Stimulated activated CD4-positive, alpha-beta T cell treated with anti-CD3 and anti-CD28 coated beads, Interleukin-2, amount 100 ng/mL, for 4 hours (primary cell): Measurements from ENCODE around the gene SIGLEC10.
"Not testable (repeated sequence)": the region's sequence is repeated elsewhere in the genome, so short reads cannot be mapped to it uniquely, and the experiment has no call there.

Source experiments
- DNase-seq: peaks from one replicate; pipeline ENCODE4 v3.0.0-alpha.2; 2020; ENCODE audit warnings: low read depth

SIGLEC10 gene

DNA sequence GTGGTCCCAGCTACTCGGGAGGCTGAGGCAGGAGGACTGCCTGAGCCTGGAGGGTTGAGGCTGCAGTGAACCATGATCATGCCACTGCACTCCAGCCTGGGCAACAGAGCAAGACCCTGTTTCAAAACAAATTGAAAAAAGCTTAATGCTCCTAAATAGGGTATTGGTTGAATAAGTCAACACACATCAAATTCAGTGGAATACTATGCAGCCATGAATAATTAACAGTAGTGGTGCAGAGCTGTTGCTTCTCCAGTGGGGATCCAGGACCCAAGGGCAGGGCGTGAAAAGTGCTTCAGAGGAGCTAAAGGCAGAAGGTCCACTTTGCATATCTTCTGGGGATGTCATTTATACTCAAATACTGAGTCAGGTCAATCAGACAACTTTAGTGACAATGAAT, 22.6 kb upstream of the SIGLEC10 start:
- no peak for DNase-seq

DNA sequence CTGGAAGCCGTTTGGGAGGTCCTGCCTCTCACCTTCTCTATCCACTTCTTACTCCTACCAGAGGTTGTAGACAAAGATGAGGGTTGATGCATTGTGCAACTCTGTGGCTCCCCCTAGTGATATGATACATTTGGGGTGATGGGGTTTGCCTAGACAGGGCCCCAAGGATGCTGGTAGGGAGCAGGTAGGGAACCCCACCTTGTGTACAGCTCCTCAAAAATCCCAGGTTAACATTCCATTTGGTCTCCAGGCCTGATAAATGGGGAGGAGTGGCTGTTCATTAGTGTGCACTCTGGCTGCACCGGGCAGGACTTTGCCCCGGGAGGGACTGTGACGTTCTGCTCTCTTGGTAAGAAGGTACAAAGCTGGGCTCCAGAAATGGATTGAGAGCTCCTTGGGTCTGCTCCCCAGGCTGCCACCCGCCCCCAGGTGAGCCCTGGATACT, 21.6 kb upstream of the SIGLEC10 start:
- DNase-seq: no peak

DNA sequence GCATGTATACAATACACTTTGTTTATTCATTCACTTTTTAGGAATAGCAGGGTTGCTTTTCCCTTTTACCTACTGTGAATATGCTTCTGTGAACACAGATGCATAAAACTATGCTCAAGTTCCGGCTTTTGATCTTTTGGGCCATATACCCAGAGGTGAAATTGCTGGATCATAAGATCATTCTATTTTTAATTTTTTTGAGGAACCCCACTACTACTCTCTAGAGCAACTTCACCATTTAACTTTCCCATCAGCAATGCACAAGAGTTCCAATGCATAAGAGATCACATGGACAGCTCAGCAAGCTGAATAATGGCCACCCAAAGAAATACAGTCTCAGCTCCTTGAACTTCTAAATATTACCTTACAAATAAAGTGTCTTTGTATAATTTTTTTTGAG, 17.0 kb upstream of the SIGLEC10 start:
- no peak for DNase-seq

DNA sequence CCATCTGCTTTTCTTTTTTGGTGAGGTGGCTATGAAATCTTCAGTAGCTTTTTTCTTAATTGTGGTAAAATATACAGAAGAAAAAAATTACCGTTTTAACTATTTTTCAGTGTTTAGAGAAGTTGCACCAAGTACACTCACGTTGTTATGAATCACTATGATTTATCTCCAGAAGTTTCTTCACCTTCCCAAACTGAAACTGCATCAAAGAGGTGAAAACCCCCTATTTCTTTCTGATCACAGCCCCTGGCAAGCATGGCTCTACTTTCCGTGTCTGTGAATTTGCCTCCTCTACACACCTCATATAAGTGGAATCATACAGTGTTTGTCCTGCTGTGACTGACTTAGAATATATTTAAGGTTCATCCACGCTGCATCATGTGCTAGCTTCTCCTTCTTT, 15.6 kb upstream of the SIGLEC10 start:
- no peak for DNase-seq

DNA sequence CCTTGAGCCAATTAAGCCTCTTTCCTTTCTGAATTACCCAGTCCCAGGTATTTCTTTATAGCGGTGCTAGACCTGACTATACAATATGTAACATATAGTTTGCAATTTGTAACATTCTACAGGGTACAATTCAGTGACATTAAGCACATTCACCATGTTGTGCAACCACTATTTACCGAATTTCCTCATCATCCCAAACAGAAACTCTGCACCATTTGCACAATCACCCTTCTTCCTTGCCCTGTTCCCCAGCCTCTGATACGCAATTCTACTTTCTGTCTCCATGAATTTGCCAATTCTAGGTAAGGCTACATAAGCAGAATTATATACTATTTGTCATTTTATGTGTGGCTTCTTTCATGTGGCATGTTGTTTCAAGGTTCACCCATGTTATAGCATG, 13.7 kb upstream of the SIGLEC10 start:
- DNase-seq: no peak

DNA sequence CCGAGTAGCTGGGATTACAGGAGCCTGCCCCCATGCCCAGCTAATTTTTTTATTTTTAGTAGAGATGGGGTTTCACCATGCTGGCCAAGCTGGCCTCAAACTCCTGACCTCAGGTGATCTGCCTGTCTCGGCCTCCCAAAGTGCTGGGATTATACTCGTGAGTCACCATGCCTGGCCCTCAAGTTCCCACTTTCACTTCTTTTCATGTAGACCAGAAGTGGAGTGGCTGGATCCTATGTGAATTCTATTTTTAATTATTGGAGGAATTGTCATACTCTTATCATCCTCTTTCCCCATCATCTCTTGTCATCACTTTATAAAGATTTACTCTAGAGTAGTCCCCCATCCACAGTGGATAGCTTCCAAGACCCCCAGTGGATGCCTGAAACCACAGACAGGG, 12.8 kb upstream of the SIGLEC10 start:
- DNase-seq: no peak

DNA sequence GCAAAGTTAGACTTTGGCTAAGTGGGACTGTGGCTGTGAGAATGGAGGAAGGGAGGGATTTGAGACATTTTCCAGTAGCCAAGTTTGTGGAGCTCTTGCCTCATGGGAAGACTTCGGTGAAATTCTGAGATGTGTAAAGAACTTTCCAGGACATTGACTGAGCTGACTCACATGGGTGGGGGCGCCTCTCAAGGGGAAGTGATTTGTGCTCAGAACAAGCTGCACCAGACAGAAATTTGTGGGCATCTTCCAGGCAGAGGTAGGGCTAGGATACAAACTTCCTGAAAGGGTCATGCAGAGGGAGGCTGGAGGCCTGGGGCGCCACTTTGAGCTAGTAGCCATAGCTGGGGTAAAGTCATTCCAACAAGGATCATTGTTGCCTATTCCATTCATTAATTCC, 9.8 kb upstream of the SIGLEC10 start:
- no peak for DNase-seq

DNA sequence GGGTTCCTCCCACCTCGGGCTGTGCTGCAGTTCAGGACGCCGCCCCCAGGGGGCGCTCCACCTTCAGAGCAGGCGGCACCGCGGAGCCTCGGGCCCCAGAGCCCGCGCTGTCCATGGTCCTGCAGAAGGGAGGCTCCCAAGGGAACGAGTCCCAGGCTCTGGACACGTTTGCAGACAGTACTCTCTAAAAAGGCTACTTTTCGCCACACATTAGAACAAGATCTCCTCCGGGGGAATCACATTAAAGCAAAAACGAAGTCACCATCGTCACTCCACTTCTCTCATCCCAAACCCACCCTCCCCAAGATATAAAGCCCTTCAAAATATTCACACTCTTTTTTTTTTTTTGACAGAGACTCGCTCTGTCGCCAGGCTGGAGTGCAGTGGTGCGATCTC, 4.6 kb upstream of the SIGLEC10 start:
- DNase-seq: peak; percentile 74

DNA sequence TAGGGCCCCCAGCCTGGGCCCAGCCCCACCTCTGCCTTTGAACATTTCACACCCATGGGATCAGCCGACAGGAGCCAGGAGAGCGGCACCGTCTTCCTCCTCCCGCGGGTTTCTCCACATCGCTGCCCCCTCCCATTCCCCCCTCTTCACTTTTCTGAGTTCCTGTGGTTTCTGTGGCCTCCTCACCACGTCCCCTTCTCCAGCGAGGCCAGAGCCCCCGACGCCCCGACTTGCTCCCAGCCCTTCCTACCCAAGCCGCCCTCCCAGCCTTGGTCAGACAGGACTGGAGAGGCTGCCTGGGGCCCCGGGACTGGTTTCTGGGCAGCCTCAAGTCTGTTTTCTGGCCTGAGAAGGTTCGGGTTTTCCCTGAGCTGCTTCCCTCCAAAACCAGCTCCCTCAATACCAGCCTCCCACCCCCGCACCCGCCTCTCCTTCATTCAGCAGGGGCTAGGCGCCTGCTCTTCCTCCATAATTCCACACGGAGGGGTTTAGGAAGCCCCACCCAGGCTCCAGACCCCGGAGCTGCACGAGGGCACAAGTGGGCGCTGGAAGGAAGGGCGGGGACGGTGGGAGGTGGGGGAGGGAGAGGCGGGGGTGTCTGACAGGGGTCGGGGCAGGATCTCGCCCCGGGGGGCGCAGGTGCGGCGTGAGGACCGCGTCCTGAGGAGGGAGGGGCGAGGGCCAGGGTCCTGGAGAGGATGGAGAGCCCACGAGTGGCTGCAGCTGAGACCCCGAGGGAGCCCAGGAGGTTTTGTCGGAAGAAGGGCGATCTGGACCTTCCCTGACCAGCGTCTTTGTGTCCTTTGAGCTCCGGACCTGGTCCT, 4.0 kb upstream of the SIGLEC10 start:
- DNase-seq: no peak

DNA sequence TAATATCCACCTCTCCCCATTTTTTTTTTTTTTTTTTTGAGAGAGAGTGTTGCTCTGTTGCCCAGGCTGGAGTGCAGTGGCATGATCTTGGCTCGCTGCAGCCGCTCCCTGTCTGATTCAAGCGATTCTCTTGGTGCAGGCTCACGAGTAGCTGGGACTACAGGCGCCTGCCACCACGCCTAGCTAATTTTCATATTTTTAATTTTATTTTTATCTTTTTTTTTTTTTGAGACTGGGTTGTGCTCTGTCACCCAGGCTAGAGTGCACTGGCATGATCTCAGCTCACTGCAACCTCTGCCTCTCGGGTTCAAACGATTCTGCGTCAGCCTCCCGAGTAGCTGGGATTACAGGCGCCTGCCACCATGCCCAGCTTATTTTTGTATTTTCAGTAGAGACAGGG, 3.1 kb upstream of the SIGLEC10 start:
- not testable (repeated sequence) for DNase-seq

DNA sequence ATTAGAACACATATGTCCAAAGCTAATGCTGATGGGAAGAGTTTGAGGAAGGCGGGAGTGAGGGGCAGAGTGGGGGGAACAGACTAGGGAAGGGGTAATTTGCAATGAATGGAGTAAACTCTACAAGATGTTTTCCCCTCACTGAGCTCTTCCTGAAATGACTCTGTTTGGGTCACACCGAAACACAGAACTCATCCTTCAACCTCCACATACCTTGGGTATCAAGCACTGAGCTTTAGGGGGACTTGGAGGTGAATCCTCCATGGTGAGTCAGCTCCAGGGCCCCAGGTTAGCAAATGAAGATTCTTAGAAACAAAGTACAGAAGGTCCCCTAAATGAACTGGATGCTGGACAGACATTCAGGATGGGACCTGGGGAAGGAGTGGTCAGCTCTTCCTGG, 1.3 kb upstream of the SIGLEC10 start:
- DNase-seq: no peak

DNA sequence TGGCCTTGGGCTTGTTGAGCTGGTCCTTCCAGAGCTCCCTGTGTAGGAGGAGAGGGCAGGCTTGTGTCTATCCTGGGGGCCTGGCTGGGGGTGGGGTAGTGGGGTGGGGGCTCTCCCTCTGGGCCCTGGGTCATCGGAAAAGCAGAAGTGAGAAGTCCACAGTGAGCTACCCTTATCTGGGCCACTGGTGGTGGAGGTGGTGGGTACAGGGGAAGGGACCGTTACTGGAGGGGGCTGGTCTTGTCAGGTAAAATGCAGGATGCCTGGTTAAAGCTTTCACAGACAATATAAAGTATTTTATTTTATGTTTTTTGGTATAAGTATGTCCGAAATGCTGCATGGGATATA, 342 bp upstream of the SIGLEC10 start:
- no peak for DNase-seq

DNA sequence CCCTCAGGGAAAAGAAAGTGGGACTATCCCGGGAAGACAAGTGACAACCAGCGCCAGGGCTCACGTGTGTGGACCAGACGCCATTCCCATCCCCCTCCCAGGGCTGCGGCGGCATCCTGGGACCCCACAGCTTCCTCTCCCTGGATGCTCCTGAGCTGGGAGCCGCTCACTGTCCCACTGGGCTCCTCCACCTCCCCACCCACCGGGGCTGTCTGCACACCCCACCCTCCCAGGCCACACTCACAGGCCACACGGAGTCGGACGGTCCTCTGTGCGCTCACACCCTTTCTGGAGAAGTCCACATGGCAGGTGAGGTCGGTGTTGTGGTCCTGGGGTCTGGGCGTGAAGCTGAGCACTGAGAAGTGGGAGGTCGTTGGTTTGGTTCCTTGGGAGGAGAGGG, 1.0 kb downstream of the SIGLEC10 start:
- DNase-seq: not testable (repeated sequence)

DNA sequence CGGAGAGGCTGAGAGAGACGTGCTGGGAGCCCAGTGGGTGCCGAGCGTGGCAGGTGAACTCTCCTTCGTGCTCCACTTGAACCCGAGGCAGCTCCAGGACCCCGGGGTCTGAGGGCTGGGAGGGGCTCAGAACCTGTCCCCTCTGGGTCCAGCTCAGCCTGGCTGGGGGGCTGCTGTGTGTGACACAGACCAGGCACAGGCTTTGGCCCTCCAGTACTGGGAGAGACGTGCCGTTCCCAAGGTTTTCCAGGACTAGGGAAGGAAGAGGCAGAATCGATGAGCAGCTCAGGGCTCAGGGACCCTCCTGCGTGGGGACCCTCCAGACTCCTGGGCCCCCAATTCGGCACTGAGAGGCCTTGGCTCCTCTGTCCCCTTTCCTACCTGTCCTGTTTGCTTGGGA, 2.3 kb downstream of the SIGLEC10 start:
- DNase-seq: no peak

DNA sequence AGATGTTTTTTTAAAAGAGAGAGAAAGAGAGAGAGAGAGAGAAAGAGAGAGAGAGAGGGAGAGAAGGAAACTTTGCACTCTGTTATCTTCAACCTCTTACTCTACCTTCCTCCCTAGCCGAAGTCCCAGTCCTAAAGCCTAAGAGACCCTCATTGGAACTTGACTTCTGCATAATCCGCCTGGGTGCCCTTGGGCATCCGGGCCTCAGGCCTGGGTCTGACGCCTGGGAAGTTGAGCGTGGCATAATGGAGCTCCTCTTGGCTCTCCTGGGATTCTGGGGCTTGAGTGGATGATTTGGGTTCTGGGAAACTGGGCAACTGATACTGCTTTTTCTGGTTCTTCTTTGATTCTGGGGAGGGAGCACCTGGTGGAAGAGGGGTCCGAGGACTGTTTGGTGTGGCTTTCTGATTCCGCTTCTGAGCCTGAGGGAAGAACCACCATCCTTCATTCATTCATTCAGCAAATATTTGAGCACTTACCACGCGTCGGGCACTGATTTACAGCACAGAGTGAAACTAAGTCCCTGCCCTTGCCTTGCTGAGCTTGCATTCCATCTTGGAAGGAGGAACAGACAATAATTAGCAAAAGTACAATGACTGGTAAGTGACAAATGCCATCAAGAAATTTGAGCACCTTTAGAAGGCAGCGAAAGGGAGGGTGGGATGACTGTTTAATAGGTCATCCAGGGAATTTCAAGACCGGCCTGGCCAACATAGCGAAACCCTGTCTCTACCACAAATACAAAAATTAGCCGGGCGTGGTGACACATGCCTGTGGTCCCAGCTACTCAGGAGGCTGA, 6.3 kb downstream of the SIGLEC10 start:
- no peak for DNase-seq

DNA sequence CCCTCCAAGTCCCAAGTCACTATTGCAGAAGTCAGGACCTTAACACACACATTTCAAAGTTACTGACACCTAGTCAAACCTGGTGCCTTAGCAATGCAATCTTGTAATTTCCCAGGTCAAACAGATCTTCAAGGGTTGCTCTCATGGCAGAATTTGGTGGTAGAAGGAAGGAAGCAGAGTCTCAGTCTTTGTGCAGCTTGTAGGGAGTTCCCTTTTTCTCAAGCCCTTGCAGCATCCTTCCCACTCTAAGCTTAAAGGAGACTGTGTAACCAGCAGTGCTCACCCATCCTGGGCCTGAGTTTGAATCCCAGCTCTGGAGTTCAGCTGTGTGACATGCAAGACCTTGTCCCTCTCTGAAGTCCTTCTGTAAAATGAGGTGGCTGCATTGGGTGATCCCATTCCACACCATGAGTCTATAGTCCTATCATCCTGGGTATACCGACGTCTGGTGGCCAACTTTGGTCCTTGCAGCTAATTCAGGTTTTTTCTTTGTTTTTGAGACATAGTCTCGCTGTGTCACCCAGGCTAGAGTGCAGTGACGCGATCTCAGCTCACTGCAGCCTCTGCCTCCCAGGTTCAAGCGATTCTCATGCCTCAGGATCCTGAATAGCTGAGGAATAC, 9.8 kb downstream of the SIGLEC10 start:
- no peak for DNase-seq

DNA sequence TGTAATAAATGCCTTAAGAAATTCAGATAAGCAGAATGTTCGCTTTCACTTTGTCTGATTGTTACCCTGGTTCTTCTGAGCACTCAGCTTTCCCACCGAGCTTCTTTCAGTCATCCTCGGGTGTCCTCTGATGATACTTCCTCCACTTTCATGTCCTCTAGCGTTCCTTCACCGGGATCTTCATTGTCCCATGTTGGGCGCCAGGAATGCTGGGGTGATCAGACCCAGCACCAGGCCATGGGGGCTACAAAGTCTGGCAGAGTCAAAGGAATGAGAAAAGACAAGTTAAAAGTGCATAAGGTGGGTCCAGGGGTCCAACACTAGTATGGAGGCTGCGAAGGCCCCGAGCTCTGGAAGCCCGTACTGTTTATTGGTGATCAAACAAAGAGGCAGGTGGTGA, 15.3 kb downstream of the SIGLEC10 start:
- DNase-seq: no peak

DNA sequence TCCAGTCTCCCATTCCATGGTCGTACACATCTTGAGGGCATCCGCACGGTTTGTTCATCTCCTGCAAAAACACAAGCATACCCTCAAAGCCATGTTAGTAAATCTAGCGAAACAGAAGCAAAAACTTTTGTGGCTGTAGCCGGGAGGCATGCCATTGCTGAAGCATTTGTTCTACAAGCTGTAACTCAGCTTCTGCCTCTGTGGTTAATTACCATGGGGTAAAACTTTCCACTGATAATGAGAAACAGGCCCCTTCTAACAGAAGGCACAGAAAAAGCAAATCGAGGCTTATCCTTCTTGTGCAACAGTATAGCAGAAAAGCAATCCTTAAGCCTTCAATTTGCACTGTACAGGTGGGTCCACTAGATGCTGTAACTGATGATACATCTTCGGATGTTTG, 17.5 kb downstream of the SIGLEC10 start:
- not testable (repeated sequence) for DNase-seq

DNA sequence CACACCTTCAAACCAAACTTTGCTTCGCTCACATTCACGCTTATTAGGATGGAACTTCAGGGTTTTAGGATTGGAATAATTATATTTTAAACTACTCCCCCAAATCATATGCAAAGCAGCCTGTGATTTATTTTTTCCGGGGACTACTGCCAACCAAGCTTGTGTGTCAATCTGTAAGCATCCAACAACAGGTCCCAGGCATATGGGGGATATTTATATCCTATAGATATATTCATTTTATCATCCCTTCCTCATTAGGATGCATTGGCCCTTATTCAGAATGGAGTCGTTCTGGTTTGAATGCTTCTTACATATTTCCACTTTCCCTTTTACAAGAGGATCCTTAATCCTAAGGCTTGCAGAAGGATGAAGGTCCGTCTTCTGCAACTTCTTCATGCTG, 18.2 kb downstream of the SIGLEC10 start:
- no peak for DNase-seq

DNA sequence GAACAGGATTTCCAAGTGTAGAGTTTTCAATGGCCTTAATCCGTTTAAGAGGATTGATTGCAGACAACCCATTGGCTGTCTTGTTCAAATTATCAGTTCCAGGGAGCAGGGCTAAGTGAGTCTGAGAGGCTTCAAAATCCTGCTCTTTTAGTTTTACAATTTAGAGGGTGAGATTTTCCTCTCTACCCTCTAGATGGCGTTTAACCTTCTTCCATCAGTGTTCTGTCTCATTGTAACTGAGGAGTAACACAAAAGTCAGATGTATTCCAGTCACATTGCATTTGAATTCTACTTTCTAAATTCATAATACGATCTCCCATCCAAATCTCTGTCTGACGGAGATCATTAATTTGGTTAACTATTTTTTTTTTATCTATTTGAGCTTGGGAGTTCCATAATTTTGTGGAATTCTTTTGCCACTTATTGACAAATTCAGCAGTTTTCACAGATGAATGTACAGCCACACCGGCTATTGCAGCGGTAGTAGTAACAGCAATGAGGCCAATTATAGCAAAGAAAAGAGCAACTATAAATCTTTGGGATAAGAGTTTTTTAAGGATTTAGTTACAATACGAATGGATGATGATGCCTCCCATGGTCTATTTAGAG, 19.2 kb downstream of the SIGLEC10 start:
- no peak for DNase-seq

DNA sequence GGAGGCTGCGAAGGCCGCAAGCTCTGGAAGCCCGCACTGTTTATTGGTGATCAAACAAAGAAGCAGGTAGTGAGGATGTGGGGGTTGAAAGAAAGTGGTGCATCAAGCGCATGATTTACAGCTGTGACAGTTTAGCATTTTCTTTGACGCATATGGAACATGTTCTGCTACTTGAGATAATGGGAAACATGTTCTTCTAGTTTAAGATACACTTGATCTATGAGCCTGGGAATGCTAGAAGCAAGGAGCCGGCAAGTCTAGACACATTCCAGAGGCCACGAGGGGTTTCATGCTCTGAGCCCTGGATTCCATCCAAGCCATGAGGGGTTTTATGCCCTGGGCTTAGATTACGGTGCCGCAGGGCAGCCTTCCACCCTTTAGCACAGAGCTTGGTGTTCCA, 20.0 kb downstream of the SIGLEC10 start:
- not testable (repeated sequence) for DNase-seq

DNA sequence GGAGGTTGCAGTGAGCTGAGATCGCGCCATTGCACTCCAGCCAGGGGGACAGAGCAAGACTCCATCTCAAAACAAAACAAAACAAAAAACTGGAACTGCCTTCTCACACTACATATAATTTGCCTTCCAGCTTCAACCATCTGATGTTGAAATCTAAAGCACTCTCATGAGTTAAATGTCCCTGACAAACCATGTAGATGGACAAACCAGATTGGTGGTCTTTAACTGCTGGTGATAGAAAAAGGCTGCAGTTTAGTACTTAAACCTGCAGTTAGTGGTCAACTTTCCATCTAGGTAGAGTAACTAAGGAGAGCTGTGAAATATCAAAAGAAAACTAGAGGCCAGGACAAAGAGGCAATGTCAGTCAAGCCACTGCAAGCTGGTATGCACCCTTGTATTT, 21.3 kb downstream of the SIGLEC10 start:
- DNase-seq: no peak
